Suprapubic skin (tissue), 4 donors: Measurements from ENCODE around the gene TRIM9. TPM values are rescaled to one million over a fixed set of nuclear protein-coding genes. Genes with fewer than 3 reads are reported as not detected.
A peak's percentile ranks its signal among the peaks of the same experiment; 100 is the strongest.

ENCODE experiments used
- DNase-seq, 2 donors: peaks; one replicate each; pipeline ENCODE4 v3.0.0-alpha.2; 2019; ENCODE audit warnings: low spot score in 2 of 2
- H3K27ac ChIP-seq: fragments of 200-600 bp; sonication (generic); one replicate; pipeline ENCODE4 v1.5.1; 2019
- H3K27me3 ChIP-seq: fragments of 200-600 bp; sonication (generic); one replicate; pipeline ENCODE4 v1.5.1; 2019
- H3K36me3 ChIP-seq: fragments of 200-600 bp; sonication (generic); one replicate; pipeline ENCODE4 v1.5.1; 2019
- H3K4me1 ChIP-seq: fragments of 200-600 bp; sonication (generic); one replicate; pipeline ENCODE4 v1.5.1; 2019
- H3K4me3 ChIP-seq: fragments of 200-600 bp; sonication (generic); one replicate; pipeline ENCODE4 v1.5.1; 2019; ENCODE audit warnings: mild to moderate bottlenecking
- H3K9me3 ChIP-seq: fragments of 200-600 bp; sonication (generic); one replicate; pipeline ENCODE4 v1.5.1; 2019
- CTCF ChIP-seq, 2 donors: fragments of 200-600 bp in 1 of 2; fragments of 450-650 bp in 1 of 2; sonication (generic) in 1 of 2; IDR thresholded peaks; one replicate each; pipeline ENCODE4 v1.5.1; 2016 to 2019; ENCODE audit warnings: antibody characterized with exemption in 2 of 2, mild to moderate bottlenecking in 1 of 2, moderate library complexity in 1 of 2
- EP300 ChIP-seq: sonication (generic); formaldehyde crosslinking; IDR thresholded peaks from one replicate; pipeline ENCODE4 v1.6.1; 2017; ENCODE audit warnings: antibody characterized with exemption
- POLR2A ChIP-seq, 2 donors: fragments of 450-650 bp; IDR thresholded peaks; one replicate each; pipeline ENCODE4 v1.6.1; 2017; ENCODE audit warnings: antibody characterized with exemption in 2 of 2, mild to moderate bottlenecking in 2 of 2, moderate library complexity in 2 of 2
- POLR2AphosphoS5 ChIP-seq, 3 donors: sonication (generic); formaldehyde crosslinking; IDR thresholded peaks; one replicate each; pipeline ENCODE4 v1.6.1; 2017; ENCODE audit warnings: antibody characterized with exemption in 3 of 3
- WGBS: methylation state at CpG from one replicate; pipeline ENCODE4 v1.1.5; 2018; 5-methylcytosine and 5-hydroxymethylcytosine counted together
- total RNA-seq, 4 donors: library from RNA; depleted of rRNA; stranded (reverse); fragments of >200 nt; gene quantifications; one replicate each; pipeline ENCODE4 v1.1.0, GENCODE V29; 2016

The TRIM9 gene
- total RNA-seq, 4 donors from 2014 or later, result 0.45 to 5.0 (median 1.8) TPM

DNA sequence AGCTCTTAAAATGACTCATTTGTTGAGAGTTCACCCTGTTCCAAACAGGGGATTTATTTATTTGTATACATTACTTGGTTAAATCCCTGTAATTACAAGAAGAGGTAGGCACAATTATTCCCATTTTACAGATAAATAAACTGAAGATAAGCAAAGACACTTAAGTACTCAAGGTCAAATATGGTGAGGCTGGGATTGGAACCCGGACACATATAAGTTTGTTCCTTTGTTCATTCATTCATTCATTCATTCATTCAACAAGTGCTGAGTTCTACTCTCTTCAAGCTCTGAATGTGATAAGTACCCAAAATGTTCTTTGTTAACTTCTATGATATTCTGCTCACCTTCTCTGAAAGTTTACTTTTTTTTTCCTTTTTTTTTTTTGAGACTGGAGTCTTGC lies 2.4 kb upstream of the TRIM9 start:
- DNase-seq, result no peak
- TF ChIP-seq EP300 (no peak), POLR2AphosphoS5 (IDR thresholded peaks at IDR 0.05) (no peak), CTCF (IDR thresholded peaks at IDR 0.05) (no peak), POLR2A (IDR thresholded peaks at IDR 0.05) (no peak)
- Histone ChIP-seq H3K9me3 (no peaks in the 10 kb centered on the region), H3K27ac (no peak overlapping the region), H3K4me1 (peaks cover 26% of the 10 kb centered on the region), H3K4me3 (no peak overlapping the region), H3K27me3 (peaks cover 21% of the 10 kb centered on the region), H3K36me3 (no peaks in the 10 kb centered on the region)
- 90% methylated on average over 1 of the region's 1 CpG for WGBS

- Histone ChIP-seq H3K4me1 (peaks cover 26% of the 10 kb centered on the region), H3K9me3 (no peaks in the 10 kb centered on the region), H3K4me3 (no peak overlapping the region), H3K27me3 (peaks cover 21% of the 10 kb centered on the region), H3K36me3 (no peaks in the 10 kb centered on the region), H3K27ac (no peak overlapping the region)
- no peak for DNase-seq
- TF ChIP-seq POLR2AphosphoS5 (IDR thresholded peaks at IDR 0.05) (no peak), CTCF (IDR thresholded peaks at IDR 0.05) (no peak), EP300 (no peak), POLR2A (IDR thresholded peaks at IDR 0.05) (no peak)
- WGBS, result 96% methylated on average over 2 of the region's 2 CpGs
Observed at GRCh38 chr14:51096870-51097269, 2.0 kb upstream of the TRIM9 start.

DNA sequence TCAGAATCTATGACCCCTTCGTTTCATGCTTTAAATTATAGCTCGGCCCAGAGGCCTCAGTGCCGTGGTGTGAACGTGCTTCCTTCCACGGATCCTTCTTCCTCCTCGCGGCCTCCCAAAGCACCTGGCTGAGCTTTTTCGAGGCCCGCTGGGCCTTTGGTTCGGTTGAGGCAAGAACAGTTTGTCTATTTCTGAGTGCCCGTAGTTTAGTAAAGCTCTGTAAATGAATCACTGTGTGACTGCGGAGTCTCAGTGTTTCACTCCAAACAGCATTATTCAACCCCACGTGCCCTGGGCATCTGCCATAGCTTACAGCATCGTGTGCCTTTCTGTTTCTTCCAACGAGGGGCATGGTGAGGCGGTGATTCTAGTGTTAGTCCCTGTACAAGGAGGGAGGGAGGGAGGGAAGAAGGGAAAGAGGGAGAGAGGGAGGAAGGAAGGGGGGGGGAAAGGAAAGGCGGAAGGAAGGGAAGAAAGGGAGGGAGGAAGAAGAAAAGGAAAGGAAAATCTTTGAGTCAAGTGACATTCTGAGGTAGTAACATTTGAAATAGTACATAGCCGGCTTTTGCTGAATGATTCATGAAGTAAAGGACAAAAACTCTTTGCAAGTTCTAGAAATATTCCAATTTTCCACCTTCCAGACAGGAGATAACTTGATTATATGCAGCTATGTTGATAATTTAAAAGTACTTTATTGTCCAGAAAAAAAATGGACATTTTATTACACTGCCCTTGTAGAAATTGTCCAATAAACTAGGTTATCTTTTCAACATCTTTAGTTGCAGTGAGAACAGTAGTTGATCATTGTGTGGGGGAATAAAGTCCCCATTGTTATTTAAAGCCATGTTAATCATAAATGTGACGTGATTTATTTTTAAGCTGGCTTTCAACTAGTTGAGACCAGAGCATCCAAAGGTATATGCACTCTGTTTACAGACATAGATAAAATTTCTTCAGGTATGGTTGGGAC lies 1.2 kb upstream of the TRIM9 start:
- WGBS, result 31% methylated on average over 13 of the region's 19 CpGs
- peak; percentile 81 to 82 for DNase-seq
- no peaks in the 10 kb centered on the region for H3K9me3 ChIP-seq
- H3K4me3 ChIP-seq, result peak overlapping the region; percentile 71
- H3K4me1 ChIP-seq, result peaks cover 26% of the 10 kb centered on the region
- H3K36me3 ChIP-seq, result no peaks in the 10 kb centered on the region
- TF ChIP-seq POLR2AphosphoS5 (IDR thresholded peaks at IDR 0.05) (peak in 1 of 3 donors; percentile 17), CTCF (IDR thresholded peaks at IDR 0.05) (no peak), POLR2A (IDR thresholded peaks at IDR 0.05) (no peak)
- H3K27me3 ChIP-seq, result peaks cover 17% of the 10 kb centered on the region
- peak overlapping the region; percentile 75 for H3K27ac ChIP-seq

- Histone ChIP-seq H3K9me3 (no peaks in the 10 kb centered on the region), H3K4me1 (peaks cover 26% of the 10 kb centered on the region), H3K36me3 (no peaks in the 10 kb centered on the region), H3K4me3 (peak overlapping the region; percentile 71), H3K27me3 (peaks cover 17% of the 10 kb centered on the region), H3K27ac (no peak overlapping the region)
- DNase-seq, result peak in 1 of 2 donors; percentile 59
- TF ChIP-seq POLR2AphosphoS5 (IDR thresholded peaks at IDR 0.05) (no peak), CTCF (IDR thresholded peaks at IDR 0.05) (no peak), POLR2A (IDR thresholded peaks at IDR 0.05) (no peak), EP300 (no peak)
- WGBS, result 2% methylated on average over 15 of the region's 46 CpGs
Observed at GRCh38 chr14:51094282-51094821, 553 bp downstream of the TRIM9 start.
